NT2/D1 (cell line): ENCODE results near the gene EIF4E1B.
A peak's percentile ranks its signal among the peaks of the same experiment; 100 is the strongest.

Experiments
- DNase-seq: peaks from one replicate; pipeline ENCODE4 v3.0.0-alpha.2; 2011; ENCODE audit warnings: low read depth, low spot score
- H3K27me3 ChIP-seq: 2 replicates; pipeline ENCODE4 v1.6.0; 2011; ENCODE audit warnings: mild to moderate bottlenecking; ENCODE audit not compliant: insufficient read length, insufficient read depth
- H3K36me3 ChIP-seq: 2 replicates; pipeline ENCODE4 v1.6.1; 2011; ENCODE audit warnings: mild to moderate bottlenecking, low read length, mixed read lengths; ENCODE audit not compliant: insufficient read depth, insufficient read length
- H3K4me1 ChIP-seq: 2 replicates; pipeline ENCODE4 v1.5.1; 2011; ENCODE audit not compliant: insufficient read depth, insufficient read length
- H3K4me3 ChIP-seq: 2 replicates; pipeline ENCODE4 v1.5.1; 2011; ENCODE audit warnings: low read depth; ENCODE audit not compliant: insufficient read length
- H3K9ac ChIP-seq: 2 replicates; pipeline ENCODE4 v1.6.0; 2011; ENCODE audit warnings: low read depth; ENCODE audit not compliant: insufficient read length
- H3K9me3 ChIP-seq: 2 replicates; pipeline ENCODE4 v1.5.1; 2011; ENCODE audit warnings: mild to moderate bottlenecking, low read length; ENCODE audit not compliant: insufficient read depth
- SUZ12 ChIP-seq: IDR thresholded peaks from 2 replicates; pipeline ENCODE4 v1.6.1; 2011; ENCODE audit not compliant: insufficient read length, insufficient read depth; ENCODE audit errors: extremely low read depth
- YY1 ChIP-seq: IDR thresholded peaks from 2 replicates; pipeline ENCODE4 v1.6.1; 2011; ENCODE audit not compliant: insufficient read length, insufficient read depth
- ZNF274 ChIP-seq: IDR thresholded peaks from 2 replicates; pipeline ENCODE4 v1.6.1; 2011; ENCODE audit warnings: mild to moderate bottlenecking, low read depth, low read length

Gene EIF4E1B

GRCh38 chr5:176638437-176638836 lies 8.0 kb downstream of the EIF4E1B start:
- Histone ChIP-seq H3K4me1 (peaks cover 2% of the 10 kb centered on the region), H3K27me3 (no peaks in the 10 kb centered on the region), H3K9ac (no peak overlapping the region), H3K4me3 (no peak overlapping the region), H3K36me3 (no peaks in the 10 kb centered on the region), H3K9me3 (no peaks in the 10 kb centered on the region)
- TF ChIP-seq SUZ12 (no peak), YY1 (no peak), ZNF274 (no peak)
- no peak for DNase-seq

- H3K27me3 ChIP-seq = no peaks in the 10 kb centered on the region
- no peak overlapping the region for H3K9ac ChIP-seq
- H3K9me3 ChIP-seq = no peaks in the 10 kb centered on the region
- DNase-seq = no peak
- H3K4me1 ChIP-seq = peaks cover 5% of the 10 kb centered on the region
- TF ChIP-seq YY1 (no peak), SUZ12 (no peak), ZNF274 (no peak)
- H3K4me3 ChIP-seq = no peak overlapping the region
- H3K36me3 ChIP-seq = no peaks in the 10 kb centered on the region
These were observed 8.7 kb downstream of the EIF4E1B start for GRCh38 chr5:176639208-176639607.

GRCh38 chr5:176639981-176640380 lies 9.5 kb downstream of the EIF4E1B start:
- DNase-seq = no peak
- H3K27me3 ChIP-seq = no peaks in the 10 kb centered on the region
- H3K9ac ChIP-seq = no peak overlapping the region
- H3K9me3 ChIP-seq = no peaks in the 10 kb centered on the region
- no peak for TF ChIP-seq SUZ12
- no peak for TF ChIP-seq YY1
- no peak for TF ChIP-seq ZNF274
- H3K4me1 ChIP-seq = peaks cover 9% of the 10 kb centered on the region
- H3K4me3 ChIP-seq = no peak overlapping the region
- H3K36me3 ChIP-seq = no peaks in the 10 kb centered on the region

- H3K9ac ChIP-seq = no peak overlapping the region
- DNase-seq = no peak
- H3K4me1 ChIP-seq = peaks cover 11% of the 10 kb centered on the region
- no peak for TF ChIP-seq ZNF274
- no peak for TF ChIP-seq YY1
- no peaks in the 10 kb centered on the region for H3K27me3 ChIP-seq
- H3K36me3 ChIP-seq = no peaks in the 10 kb centered on the region
- H3K9me3 ChIP-seq = no peaks in the 10 kb centered on the region
- no peak overlapping the region for H3K4me3 ChIP-seq
These were observed 10.1 kb downstream of the EIF4E1B start for GRCh38 chr5:176640616-176641015.

- Histone ChIP-seq H3K9me3 (no peaks in the 10 kb centered on the region), H3K36me3 (no peaks in the 10 kb centered on the region), H3K4me3 (no peak overlapping the region), H3K27me3 (no peaks in the 10 kb centered on the region), H3K9ac (peak overlapping the region; percentile 32), H3K4me1 (peaks cover 18% of the 10 kb centered on the region)
- DNase-seq = no peak
- no peak for TF ChIP-seq SUZ12
- no peak for TF ChIP-seq ZNF274
- TF ChIP-seq YY1 = no peak
These were observed 12.4 kb downstream of the EIF4E1B start for GRCh38 chr5:176642675-176643490.

- H3K27me3 ChIP-seq = no peaks in the 10 kb centered on the region
- no peak overlapping the region for H3K4me3 ChIP-seq
- H3K36me3 ChIP-seq = no peaks in the 10 kb centered on the region
- peak overlapping the region; percentile 6 for H3K9ac ChIP-seq
- no peaks in the 10 kb centered on the region for H3K9me3 ChIP-seq
- peaks cover 21% of the 10 kb centered on the region for H3K4me1 ChIP-seq
- no peak for TF ChIP-seq ZNF274
- no peak for DNase-seq
These were observed 13.2 kb downstream of the EIF4E1B start for GRCh38 chr5:176643491-176644219.

GRCh38 chr5:176644294-176644693 lies 13.8 kb downstream of the EIF4E1B start:
- Histone ChIP-seq H3K9ac (peak overlapping the region; percentile 6), H3K4me3 (no peak overlapping the region), H3K9me3 (no peaks in the 10 kb centered on the region), H3K4me1 (peaks cover 25% of the 10 kb centered on the region), H3K36me3 (no peaks in the 10 kb centered on the region), H3K27me3 (no peaks in the 10 kb centered on the region)
- TF ChIP-seq ZNF274 (no peak), SUZ12 (no peak), YY1 (no peak)
- no peak for DNase-seq
